Measurements from ENCODE around the gene APOBR.

The APOBR gene

GRCh38 chr16:28532940-28533647, 38.7 kb downstream of the APOBR start:
- no peak for TF ChIP-seq CTCF (conservative IDR thresholded peaks at IDR 0.05)
- H3K27ac ChIP-seq: peak overlapping the region; percentile 19; the same call in 1 of the 2 replicates

DNA sequence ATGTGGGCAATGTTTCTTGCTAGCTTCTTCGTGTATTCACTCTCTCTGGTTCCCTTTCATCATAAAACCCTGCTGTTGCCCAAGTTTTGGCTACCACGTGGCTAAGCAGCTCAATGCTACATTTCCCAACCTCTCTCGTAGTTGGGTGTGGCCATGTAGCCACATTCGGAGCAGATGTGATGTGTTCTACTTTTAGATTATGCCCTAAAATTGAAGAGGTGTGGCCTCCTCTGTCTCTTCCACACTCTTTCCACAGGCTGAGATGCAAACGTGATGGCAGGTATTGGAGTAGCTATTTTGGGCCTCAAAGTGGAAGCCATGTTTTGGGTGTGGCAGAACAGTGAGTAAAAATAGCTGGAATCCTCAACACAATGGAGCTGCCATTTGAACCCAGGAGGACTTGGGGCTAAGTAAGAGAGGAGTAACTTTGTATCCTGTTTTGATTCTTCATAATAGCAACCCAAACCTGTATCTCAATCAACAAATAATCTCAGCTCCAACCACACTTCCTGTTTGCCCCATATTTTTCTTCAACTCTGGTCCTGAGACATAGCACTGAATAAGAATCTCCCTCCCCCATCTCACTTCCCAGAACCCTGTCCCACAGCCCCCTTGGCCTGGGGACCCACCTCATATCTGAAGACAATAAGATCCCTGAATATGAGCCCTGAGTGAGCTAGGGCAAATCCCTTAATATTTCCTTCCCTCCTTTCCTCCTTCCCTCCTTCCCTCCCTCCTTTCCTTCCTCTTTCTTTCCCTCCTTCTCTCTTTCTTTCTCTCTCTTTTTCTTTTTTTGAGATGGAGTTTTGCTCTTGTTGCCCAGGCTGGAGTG, 40.3 kb downstream of the APOBR start:
- H3K27ac ChIP-seq: peak overlapping the region; percentile 94; the same call in 1 of the 2 replicates
- TF ChIP-seq CTCF (conservative IDR thresholded peaks at IDR 0.05): no peak

DNA sequence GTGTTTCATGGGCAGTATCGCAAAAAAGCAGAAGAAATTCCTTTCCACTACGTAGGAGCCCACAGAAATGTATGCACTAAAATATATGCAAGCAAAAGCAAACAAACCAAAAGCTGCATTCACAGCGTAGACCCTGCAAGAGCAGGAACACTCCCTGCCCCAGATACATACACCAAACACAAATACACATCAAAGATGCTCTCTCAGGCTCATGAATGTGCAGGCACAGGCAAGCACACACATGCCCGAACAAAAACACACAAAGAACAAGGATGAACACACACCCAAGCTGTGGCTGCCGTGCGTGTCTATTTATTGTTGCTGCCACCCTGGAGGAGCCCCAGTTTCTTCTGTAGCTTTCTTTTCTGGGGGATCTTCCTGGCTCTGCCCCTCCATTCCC, 42.6 kb downstream of the APOBR start:
- peak overlapping the region; percentile 94 for H3K27ac ChIP-seq
- no peak for TF ChIP-seq CTCF (conservative IDR thresholded peaks at IDR 0.05)

GRCh38 chr16:28537964-28538732, 43.7 kb downstream of the APOBR start:
- no peak for TF ChIP-seq CTCF (conservative IDR thresholded peaks at IDR 0.05)
- H3K27ac ChIP-seq: peak overlapping the region; percentile 94

DNA sequence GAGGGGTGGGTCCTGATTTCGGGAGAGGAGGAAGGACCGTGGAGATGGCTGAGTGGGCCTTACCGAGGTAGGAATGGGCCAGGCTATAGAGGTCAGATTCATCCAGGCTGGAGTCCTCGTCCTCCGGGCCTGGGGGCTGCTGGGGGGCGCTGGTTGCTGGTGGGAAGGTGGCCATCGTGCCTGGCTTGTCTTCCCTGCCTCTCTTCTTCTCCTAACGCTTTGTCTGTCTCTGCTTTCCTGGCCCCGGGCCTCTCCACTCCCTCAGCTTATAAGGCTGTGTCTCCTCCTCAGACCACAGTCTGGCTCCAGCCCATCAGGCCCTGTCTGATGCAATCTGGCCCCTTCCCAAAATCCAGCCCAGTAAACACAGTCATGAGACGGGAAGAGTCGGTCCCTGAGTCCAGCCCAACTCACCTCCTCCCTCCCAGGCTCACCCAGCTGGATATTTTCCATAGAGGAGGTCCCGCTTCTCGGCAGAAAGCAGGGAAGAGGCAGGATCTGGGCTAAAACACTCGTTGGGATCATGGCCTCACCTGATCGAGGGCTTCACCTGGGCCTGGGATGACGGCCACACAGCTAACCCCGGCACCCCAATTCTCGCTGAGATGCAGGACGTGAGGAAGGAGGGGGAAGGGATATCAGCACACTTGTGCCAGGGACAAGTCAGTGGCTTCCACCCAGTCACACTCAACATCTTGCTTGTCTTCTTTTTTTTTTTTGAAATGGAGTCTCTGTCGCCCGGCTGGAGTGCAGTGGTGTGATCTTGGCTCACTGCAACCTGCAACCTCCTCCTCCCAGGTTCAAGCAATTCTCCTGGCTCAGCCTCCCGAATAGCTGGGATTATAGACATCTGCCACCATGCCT, 44.5 kb downstream of the APOBR start, which contains the start of gene NUPR1:
TSS of gene NUPR1 (minus strand) at position 242 of the 864 bp plus-strand sequence. CDS start at position 175, 67 bp downstream.
- TF ChIP-seq CTCF (conservative IDR thresholded peaks at IDR 0.05): no peak
- peak within 1 kb of the TSS; percentile 94 for H3K27ac ChIP-seq

DNA sequence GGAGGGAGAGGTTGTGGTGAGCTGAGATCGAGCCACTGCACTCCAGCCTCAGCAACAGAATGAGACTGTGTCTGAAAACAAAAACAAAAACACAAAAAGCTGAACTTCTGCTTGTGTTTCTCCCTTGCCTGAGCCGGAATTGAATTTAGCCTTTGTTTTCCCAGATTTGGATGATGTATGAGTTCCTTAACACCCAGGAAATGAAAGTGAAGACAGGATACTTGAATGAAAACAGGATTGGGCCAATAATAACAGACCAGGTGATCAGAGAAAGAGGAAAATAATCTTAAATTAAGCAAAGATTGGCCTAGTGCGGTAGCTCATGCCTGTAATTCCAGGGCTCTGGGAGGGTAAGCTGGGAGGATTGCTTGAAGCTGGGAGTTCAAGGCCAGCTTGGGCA, 45.9 kb downstream of the APOBR start:
- peak overlapping the region; percentile 94 for H3K27ac ChIP-seq
- TF ChIP-seq CTCF (conservative IDR thresholded peaks at IDR 0.05): no peak
